ENCODE measurements around the gene TSLP.

DNA sequence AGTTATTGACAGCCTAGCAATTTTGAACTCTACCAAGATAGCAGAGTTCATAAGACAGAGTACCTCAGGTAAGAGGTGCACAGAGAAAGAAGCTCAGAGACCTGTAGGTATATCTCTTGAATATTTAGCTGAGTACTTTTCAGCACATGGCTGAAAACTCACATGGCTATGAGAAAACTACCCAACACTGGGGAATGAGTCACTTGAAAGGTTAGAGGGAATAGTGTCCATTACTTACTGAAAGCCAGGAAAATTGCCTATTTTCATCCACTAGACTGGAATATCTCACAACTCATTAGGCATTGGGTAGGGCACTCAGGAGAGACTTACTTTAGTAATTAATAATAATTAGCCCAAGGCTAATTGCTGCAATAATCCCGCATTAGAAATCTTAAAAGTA is 8.3 kb downstream of the TSLP start:
- TF ChIP-seq, protein P1, sequence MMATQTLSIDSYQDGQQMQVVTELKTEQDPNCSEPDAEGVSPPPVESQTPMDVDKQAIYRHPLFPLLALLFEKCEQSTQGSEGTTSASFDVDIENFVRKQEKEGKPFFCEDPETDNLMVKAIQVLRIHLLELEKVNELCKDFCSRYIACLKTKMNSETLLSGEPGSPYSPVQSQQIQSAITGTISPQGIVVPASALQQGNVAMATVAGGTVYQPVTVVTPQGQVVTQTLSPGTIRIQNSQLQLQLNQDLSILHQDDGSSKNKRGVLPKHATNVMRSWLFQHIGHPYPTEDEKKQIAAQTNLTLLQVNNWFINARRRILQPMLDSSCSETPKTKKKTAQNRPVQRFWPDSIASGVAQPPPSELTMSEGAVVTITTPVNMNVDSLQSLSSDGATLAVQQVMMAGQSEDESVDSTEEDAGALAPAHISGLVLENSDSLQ (IDR thresholded peaks at IDR 0.05), result no peak
- TF ChIP-seq FOXK2 (IDR thresholded peaks at IDR 0.05), result no peak
- TF ChIP-seq L3MBTL2 (conservative IDR thresholded peaks at IDR 0.05), result no peak
- TF ChIP-seq BHLHE40 (IDR thresholded peaks at IDR 0.05; ENCODE audit: borderline replicate concordance), result no peak
- TF ChIP-seq SUZ12 (IDR thresholded peaks at IDR 0.05), result no peak
- TF ChIP-seq ARNT (IDR thresholded peaks at IDR 0.05), result no peak
- TF ChIP-seq FOXA1 (IDR thresholded peaks at IDR 0.05), result no peak
- TF ChIP-seq TARDBP (IDR thresholded peaks at IDR 0.05), result no peak
- TF ChIP-seq ZNF384 (IDR thresholded peaks at IDR 0.05), result no peak
- no peak for TF ChIP-seq NFRKB (IDR thresholded peaks at IDR 0.05)

Measured in HEK293T (cell line).